Measurements from ENCODE around the gene IFRD1. TPM values are rescaled to one million over a fixed set of nuclear protein-coding genes. Genes with fewer than 3 reads are reported as not detected.

IFRD1 gene
- total RNA-seq, 1 experiment from 2014 or later, result 67.8 TPM

- no peaks in the 10 kb centered on the region for H3K79me2 ChIP-seq (ENCODE audit: insufficient read depth, low read length)
Observed at GRCh38 chr7:112517487-112517886, 67.2 kb downstream of the IFRD1 start.

More at GRCh38 chr7:112517487-112517886, 67.2 kb downstream of the IFRD1 start:
- DNase-seq, result no peak
- Histone ChIP-seq H3K14ac (ENCODE audit: insufficient read depth, low read length) (no peak overlapping the region), H3T11ph (ENCODE audit: low read length) (no peak overlapping the region), H3K18ac (ENCODE audit: insufficient read length, low read depth, low read length) (no peak overlapping the region), H2BK20ac (ENCODE audit: low read depth, low read length, poor library complexity, severe bottlenecking) (no peak overlapping the region), H3K9ac (ENCODE audit: extremely low read depth, insufficient read length, low read length) (no peak overlapping the region), H3K23ac (ENCODE audit: insufficient read length, low read depth, low read length) (no peak overlapping the region), H2BK120ac (ENCODE audit: low read depth, low read length, poor library complexity, severe bottlenecking) (no peak overlapping the region), H3K23me2 (ENCODE audit: insufficient read length, low read depth, low read length, poor library complexity, severe bottlenecking) (no peaks in the 10 kb centered on the region), H3K4me1 (ENCODE audit: insufficient read depth, low read length) (no peaks in the 10 kb centered on the region), H4K91ac (ENCODE audit: insufficient read length, low read depth, low read length) (no peak overlapping the region), H3K4me2 (ENCODE audit: insufficient read depth, insufficient read length, low read length) (no peak overlapping the region), H4K20me1 (ENCODE audit: control insufficient read depth, insufficient read depth, insufficient read length) (no peaks in the 10 kb centered on the region), H3K9me3 (ENCODE audit: control insufficient read depth, low read depth, low read length) (no peaks in the 10 kb centered on the region), H3K27ac (ENCODE audit: insufficient read length, low read depth, low read length) (no peak overlapping the region), H3K4ac (ENCODE audit: low read depth, low read length) (no peak overlapping the region), H3K27me3 (ENCODE audit: insufficient read depth, low read length) (no peaks in the 10 kb centered on the region), H2AFZ (ENCODE audit: low read length) (no peak overlapping the region), H2BK15ac (ENCODE audit: low read depth, low read length) (no peak overlapping the region), H2AK5ac (ENCODE audit: insufficient read length, low read length) (no peak overlapping the region), H2BK12ac (ENCODE audit: insufficient read length, low read depth, low read length) (no peak overlapping the region), H4K8ac (replicated peaks; ENCODE audit: insufficient read length, low read depth, low read length) (no peak overlapping the region), H2BK5ac (ENCODE audit: insufficient read length, low read length) (no peak overlapping the region), H4K5ac (ENCODE audit: insufficient read length, low read depth, low read length) (no peak overlapping the region), H3K56ac (ENCODE audit: insufficient read length, low read depth, low read length) (no peak overlapping the region), H3K79me1 (ENCODE audit: insufficient read depth, low read depth, low read length, poor library complexity, severe bottlenecking) (no peaks in the 10 kb centered on the region)
- H3K27ac Mint-ChIP-seq, result no peak overlapping the region; a peak in 1 of 7 replicates
- no peaks in the 10 kb centered on the region for H3K36me3 Mint-ChIP-seq (ENCODE audit: insufficient read depth in 1 of 3, low read depth in 3 of 3)
- H3K27me3 Mint-ChIP-seq (ENCODE audit: low read depth), result peaks cover 6% of the 10 kb centered on the region
- peaks cover 2 to 4% of the 10 kb centered on the region in 2 experiments; a peak in 3 of 4 replicates for H3K4me1 Mint-ChIP-seq
- peaks cover 0 to 4% of the 10 kb centered on the region in 2 experiments; a peak in 3 of 5 replicates for H3K9me3 Mint-ChIP-seq
- TF ChIP-seq CTCF (conservative IDR thresholded peaks at IDR 0.05), result no peak
- WGBS (ENCODE audit: extremely low coverage, insufficient read length, low lambda C conversion rate), result no CpG with 5 or more reads among the region's 3 CpGs
- H3K4me3 Mint-ChIP-seq, result no peak overlapping the region
